ENCODE results near the gene SLC4A2.
"Not testable (repeated sequence)": the region's sequence is repeated elsewhere in the genome, so short reads cannot be mapped to it uniquely, and the experiment has no call there.

SLC4A2 gene, protein sequence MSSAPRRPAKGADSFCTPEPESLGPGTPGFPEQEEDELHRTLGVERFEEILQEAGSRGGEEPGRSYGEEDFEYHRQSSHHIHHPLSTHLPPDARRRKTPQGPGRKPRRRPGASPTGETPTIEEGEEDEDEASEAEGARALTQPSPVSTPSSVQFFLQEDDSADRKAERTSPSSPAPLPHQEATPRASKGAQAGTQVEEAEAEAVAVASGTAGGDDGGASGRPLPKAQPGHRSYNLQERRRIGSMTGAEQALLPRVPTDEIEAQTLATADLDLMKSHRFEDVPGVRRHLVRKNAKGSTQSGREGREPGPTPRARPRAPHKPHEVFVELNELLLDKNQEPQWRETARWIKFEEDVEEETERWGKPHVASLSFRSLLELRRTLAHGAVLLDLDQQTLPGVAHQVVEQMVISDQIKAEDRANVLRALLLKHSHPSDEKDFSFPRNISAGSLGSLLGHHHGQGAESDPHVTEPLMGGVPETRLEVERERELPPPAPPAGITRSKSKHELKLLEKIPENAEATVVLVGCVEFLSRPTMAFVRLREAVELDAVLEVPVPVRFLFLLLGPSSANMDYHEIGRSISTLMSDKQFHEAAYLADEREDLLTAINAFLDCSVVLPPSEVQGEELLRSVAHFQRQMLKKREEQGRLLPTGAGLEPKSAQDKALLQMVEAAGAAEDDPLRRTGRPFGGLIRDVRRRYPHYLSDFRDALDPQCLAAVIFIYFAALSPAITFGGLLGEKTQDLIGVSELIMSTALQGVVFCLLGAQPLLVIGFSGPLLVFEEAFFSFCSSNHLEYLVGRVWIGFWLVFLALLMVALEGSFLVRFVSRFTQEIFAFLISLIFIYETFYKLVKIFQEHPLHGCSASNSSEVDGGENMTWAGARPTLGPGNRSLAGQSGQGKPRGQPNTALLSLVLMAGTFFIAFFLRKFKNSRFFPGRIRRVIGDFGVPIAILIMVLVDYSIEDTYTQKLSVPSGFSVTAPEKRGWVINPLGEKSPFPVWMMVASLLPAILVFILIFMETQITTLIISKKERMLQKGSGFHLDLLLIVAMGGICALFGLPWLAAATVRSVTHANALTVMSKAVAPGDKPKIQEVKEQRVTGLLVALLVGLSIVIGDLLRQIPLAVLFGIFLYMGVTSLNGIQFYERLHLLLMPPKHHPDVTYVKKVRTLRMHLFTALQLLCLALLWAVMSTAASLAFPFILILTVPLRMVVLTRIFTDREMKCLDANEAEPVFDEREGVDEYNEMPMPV

DNA sequence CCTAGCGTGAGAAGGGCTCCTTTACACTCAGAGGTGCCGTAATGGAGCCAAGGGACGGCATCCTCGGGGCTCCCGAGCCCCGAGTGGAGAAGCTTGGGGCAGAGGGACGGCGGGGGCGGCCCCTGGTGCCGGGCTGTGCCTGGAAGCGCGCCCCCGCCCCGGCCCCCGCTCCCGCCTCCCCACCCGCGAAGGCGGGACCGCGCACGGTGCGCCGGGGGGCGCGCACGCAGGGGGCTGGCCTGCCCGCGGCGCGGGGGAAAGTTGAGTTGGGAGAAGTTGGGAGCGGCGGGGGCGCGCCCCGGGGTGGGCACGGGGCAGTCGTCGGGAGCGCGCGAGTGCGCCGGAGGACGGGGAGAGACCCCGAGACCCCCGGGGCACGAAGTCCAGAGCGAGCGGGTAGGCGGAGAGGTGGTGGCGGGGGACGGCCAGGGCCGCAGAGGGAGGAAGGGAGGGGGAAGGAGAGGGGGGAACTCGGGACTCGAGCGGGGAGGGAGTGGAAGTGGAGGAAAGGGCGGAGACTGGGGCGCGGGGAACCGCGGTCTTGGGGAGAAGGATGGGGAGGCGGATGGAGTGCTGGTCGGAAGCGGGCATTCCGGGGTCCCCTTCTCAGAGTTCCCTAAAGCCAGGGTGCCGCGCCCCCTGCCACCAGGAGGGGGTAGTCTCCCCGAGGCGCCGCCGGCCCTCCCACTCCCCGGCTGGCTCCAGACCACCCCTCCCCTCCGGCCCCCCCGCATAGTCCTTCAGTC, at the start of gene SLC4A2:
SLC4A2 (plus strand) TSS at position 223 of the 746 bp plus-strand sequence. CDS start 2,399 bp downstream, outside the sequence.
- no peak for TF ChIP-seq Cebpa-rat (IDR thresholded peaks at IDR 0.05)
- H3K27ac ChIP-seq: peak within 1 kb of the TSS; percentile 70 to 90 (median 85)
- peak within 1 kb of the TSS; percentile 76 to 97 (median 88) for H3K4me3 ChIP-seq
- H3K4me1 ChIP-seq: peaks cover 39 to 49% (median 44%) of the 10 kb centered on the region in 10 experiments
- peak within 1 kb of the TSS; percentile 79 to 88 (median 85) for H3K9ac ChIP-seq
- peaks cover 7 to 28% (median 24%) of the 10 kb centered on the region in 11 experiments for H3K36me3 ChIP-seq
- H3K4me2 ChIP-seq: peak within 1 kb of the TSS; percentile 87 to 100 (median 97)
- no peaks in the 10 kb centered on the region for H3K27me3 ChIP-seq
- peaks cover 20 to 44% (median 29%) of the 10 kb centered on the region in 11 experiments; a peak in 20 of 22 replicates for H4K20me1 ChIP-seq
- H3K9me3 ChIP-seq (replicated peaks in 1 of 11): no peaks in the 10 kb centered on the region

DNA sequence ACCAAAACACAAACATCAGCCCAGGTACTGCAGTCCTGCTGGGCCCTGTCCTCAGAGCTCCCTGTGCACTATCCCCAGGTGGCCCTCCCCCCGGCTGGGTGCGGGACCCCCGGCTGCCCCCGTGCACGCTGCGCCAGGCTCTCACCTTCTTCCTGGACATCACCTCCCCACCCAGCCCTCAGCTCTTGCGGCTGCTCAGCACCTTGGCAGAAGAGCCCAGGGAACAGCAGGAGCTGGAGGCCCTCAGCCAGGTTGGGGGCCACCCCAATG, 49.4 kb upstream of the SLC4A2 start:
- Histone ChIP-seq H3K4me3 (peak overlapping the region in 3 of 10 experiments; percentile 2 to 50 (median 41); a peak in 3 of 20 replicates), H3K9me3 (replicated peaks in 1 of 11) (no peaks in the 10 kb centered on the region), H4K20me1 (no peaks in the 10 kb centered on the region), H3K9ac (peak overlapping the region in 10 of 11 experiments; percentile 9 to 60 (median 52); a peak in 16 of 22 replicates), H3K4me2 (peak overlapping the region; percentile 79 to 98 (median 92)), H3K36me3 (no peaks in the 10 kb centered on the region), H3K27me3 (peaks cover 0 to 12% (median 0%) of the 10 kb centered on the region in 11 experiments; a peak in 9 of 22 replicates), H3K4me1 (peaks cover 74 to 100% (median 97%) of the 10 kb centered on the region in 10 experiments), H3K27ac (peak overlapping the region in 8 of 11 experiments; percentile 42 to 76 (median 60); a peak in 11 of 22 replicates)
- TF ChIP-seq Cebpa-rat (IDR thresholded peaks at IDR 0.05): no peak

GRCh38 chr7:151010307-151011096, 48.9 kb upstream of the SLC4A2 start:
- no peaks in the 10 kb centered on the region for H3K9me3 ChIP-seq (replicated peaks in 1 of 11)
- no peak for TF ChIP-seq Cebpa-rat (IDR thresholded peaks at IDR 0.05)
- peak overlapping the region; percentile 9 to 60 (median 48); a peak in 18 of 22 replicates for H3K9ac ChIP-seq
- peaks cover 78 to 100% (median 96%) of the 10 kb centered on the region in 10 experiments for H3K4me1 ChIP-seq
- peak overlapping the region in 10 of 11 experiments; percentile 40 to 76 (median 60); a peak in 20 of 22 replicates for H3K27ac ChIP-seq
- no peaks in the 10 kb centered on the region for H4K20me1 ChIP-seq
- H3K4me3 ChIP-seq: peak overlapping the region in 6 of 10 experiments; percentile 2 to 50 (median 32); a peak in 8 of 20 replicates
- H3K36me3 ChIP-seq: no peaks in the 10 kb centered on the region
- peaks cover 0 to 12% (median 0%) of the 10 kb centered on the region in 11 experiments; a peak in 9 of 22 replicates for H3K27me3 ChIP-seq
- H3K4me2 ChIP-seq: peak overlapping the region; percentile 79 to 98 (median 92)

- Histone ChIP-seq H4K20me1 (no peaks in the 10 kb centered on the region), H3K9me3 (replicated peaks in 1 of 11) (no peaks in the 10 kb centered on the region), H3K4me3 (peak overlapping the region in 6 of 10 experiments; percentile 2 to 50 (median 32); a peak in 6 of 20 replicates), H3K4me2 (peak overlapping the region; percentile 79 to 98 (median 92)), H3K27ac (peak overlapping the region in 10 of 11 experiments; percentile 40 to 76 (median 60); a peak in 15 of 22 replicates), H3K4me1 (peaks cover 78 to 98% (median 91%) of the 10 kb centered on the region in 10 experiments), H3K27me3 (peaks cover 0 to 12% (median 0%) of the 10 kb centered on the region in 11 experiments; a peak in 9 of 22 replicates), H3K36me3 (no peaks in the 10 kb centered on the region; a peak in 1 of 22 replicates), H3K9ac (peak overlapping the region in 9 of 11 experiments; percentile 25 to 60 (median 56); a peak in 14 of 22 replicates)
- TF ChIP-seq Cebpa-rat (IDR thresholded peaks at IDR 0.05): no peak
Observed at GRCh38 chr7:151011097-151011409, 48.3 kb upstream of the SLC4A2 start.

DNA sequence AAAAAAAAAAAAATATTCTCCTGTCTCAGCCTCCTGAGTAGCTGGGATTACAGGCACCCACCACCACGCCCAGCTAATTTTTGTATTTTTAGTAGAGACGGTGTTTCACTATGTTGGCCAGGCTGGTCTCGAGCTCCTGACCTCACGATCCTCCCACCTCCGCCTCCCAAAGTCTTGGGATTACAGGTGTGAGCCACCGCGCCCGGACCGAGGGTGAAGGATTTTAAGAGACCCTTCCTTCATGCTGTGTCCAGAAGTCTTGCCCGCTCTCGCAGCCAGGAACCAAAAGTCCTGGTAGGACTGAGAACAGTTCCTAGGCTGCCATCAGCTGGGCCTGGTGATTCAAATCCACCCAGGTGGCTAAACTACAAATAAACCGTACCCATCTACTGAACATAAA, 47.8 kb upstream of the SLC4A2 start:
- Histone ChIP-seq H3K4me1 (peaks cover 72 to 96% (median 90%) of the 10 kb centered on the region in 10 experiments), H3K27ac (0 out of 22 replicates have a peak overlapping the region, but pooled peaks of 1 of the 11 experiments have one; percentile 14)
- not testable (repeated sequence) for H3K9ac ChIP-seq

GRCh38 chr7:151012031-151012692, 47.2 kb upstream of the SLC4A2 start:
- TF ChIP-seq Cebpa-rat (IDR thresholded peaks at IDR 0.05): no peak
- Histone ChIP-seq H3K9me3 (replicated peaks in 1 of 11) (no peaks in the 10 kb centered on the region), H3K4me2 (peak overlapping the region; percentile 47 to 95 (median 67)), H3K27me3 (peaks cover 0 to 15% (median 4%) of the 10 kb centered on the region in 11 experiments; a peak in 12 of 22 replicates), H3K9ac (0 out of 22 replicates have a peak overlapping the region, but pooled peaks of 1 of the 11 experiments have one; percentile 7), H3K4me1 (peaks cover 71 to 96% (median 90%) of the 10 kb centered on the region in 10 experiments), H3K27ac (no peak overlapping the region), H4K20me1 (no peaks in the 10 kb centered on the region; a peak in 1 of 22 replicates), H3K4me3 (0 out of 20 replicates have a peak overlapping the region, but pooled peaks of 1 of the 10 experiments have one; percentile 0), H3K36me3 (no peaks in the 10 kb centered on the region; a peak in 1 of 22 replicates)

More for the DNA sequence above, 47.8 kb upstream of the SLC4A2 start:
- H4K20me1 ChIP-seq; H3K36me3 ChIP-seq; H3K9me3 ChIP-seq (replicated peaks in 1 of 11); H3K4me3 ChIP-seq: not testable (repeated sequence)
- H3K27me3 ChIP-seq: peaks cover 0 to 12% (median 1%) of the 10 kb centered on the region in 11 experiments; a peak in 11 of 22 replicates
- H3K4me2 ChIP-seq: peak overlapping the region in 8 of 11 experiments; percentile 14 to 95 (median 67); a peak in 15 of 22 replicates

Measured in BLaER1 treated with 17β-estradiol and CSF1 and Interleukin-3, amounts not matched to agents 10 nM and 100 nM (cell line).